Stimulated activated CD4-positive, alpha-beta T cell treated with anti-CD3 and anti-CD28 coated beads, Interleukin-2, amount 100 ng/mL, for 24 hours (primary cell): ENCODE results near the gene RET.
A peak's percentile ranks its signal among the peaks of the same experiment; 100 is the strongest.

Source experiments
- DNase-seq, 2 donors: peaks; one replicate each; pipeline ENCODE4 v3.0.0-alpha.2; 2020

RET gene

GRCh38 chr10:43123361-43124093, 46.7 kb downstream of the RET start:
- no peak for DNase-seq

GRCh38 chr10:43124094-43124521, 47.2 kb downstream of the RET start:
- DNase-seq = no peak

- no peak for DNase-seq
Observed at GRCh38 chr10:43124574-43125273, 47.9 kb downstream of the RET start.

GRCh38 chr10:43125274-43125845, 48.5 kb downstream of the RET start:
- DNase-seq = no peak

- DNase-seq = no peak
Observed at GRCh38 chr10:43125881-43126731, 49.2 kb downstream of the RET start.

- no peak for DNase-seq
Observed at GRCh38 chr10:43126759-43127424, 50.0 kb downstream of the RET start.

GRCh38 chr10:43127442-43127841, 50.6 kb downstream of the RET start:
- peak in 1 of 2 donors; percentile 13 for DNase-seq

GRCh38 chr10:43128331-43128730, 51.5 kb downstream of the RET start:
- DNase-seq = peak in 1 of 2 donors; percentile 7

- peak in 1 of 2 donors; percentile 20 for DNase-seq
Observed at GRCh38 chr10:43128958-43129706, 52.3 kb downstream of the RET start.

- DNase-seq = peak in 1 of 2 donors; percentile 13
Observed at GRCh38 chr10:43130770-43131171, 53.9 kb downstream of the RET start.

- peak in 1 of 2 donors; percentile 8 for DNase-seq
Observed at GRCh38 chr10:43131256-43131655, 54.4 kb downstream of the RET start.

GRCh38 chr10:43131906-43132305, 55.0 kb downstream of the RET start:
- DNase-seq = peak in 1 of 2 donors; percentile 9

- DNase-seq = no peak
Observed at GRCh38 chr10:43132867-43133787, 56.3 kb downstream of the RET start.

GRCh38 chr10:43134126-43134905, 57.4 kb downstream of the RET start:
- no peak for DNase-seq

GRCh38 chr10:43135064-43135463, 58.2 kb downstream of the RET start:
- no peak for DNase-seq

GRCh38 chr10:43135656-43136055, 58.8 kb downstream of the RET start:
- DNase-seq = no peak

- DNase-seq = no peak
Observed at GRCh38 chr10:43136432-43136831, 59.6 kb downstream of the RET start.

GRCh38 chr10:43136995-43137716, 60.3 kb downstream of the RET start:
- DNase-seq = no peak

- peak; percentile 48 to 59 for DNase-seq
Observed at GRCh38 chr10:43137717-43138020, 60.8 kb downstream of the RET start.
